DMS153 treated with DMSO at 0.1 percent for 48 hours (cell line): ENCODE results near the gene LRRC15.

ENCODE experiments used
- DNase-seq: peaks from one replicate; lab custom pipeline; 2025; ENCODE audit not compliant: unreplicated experiment; lab: John Stamatoyannopoulos, UW

LRRC15 gene

DNA sequence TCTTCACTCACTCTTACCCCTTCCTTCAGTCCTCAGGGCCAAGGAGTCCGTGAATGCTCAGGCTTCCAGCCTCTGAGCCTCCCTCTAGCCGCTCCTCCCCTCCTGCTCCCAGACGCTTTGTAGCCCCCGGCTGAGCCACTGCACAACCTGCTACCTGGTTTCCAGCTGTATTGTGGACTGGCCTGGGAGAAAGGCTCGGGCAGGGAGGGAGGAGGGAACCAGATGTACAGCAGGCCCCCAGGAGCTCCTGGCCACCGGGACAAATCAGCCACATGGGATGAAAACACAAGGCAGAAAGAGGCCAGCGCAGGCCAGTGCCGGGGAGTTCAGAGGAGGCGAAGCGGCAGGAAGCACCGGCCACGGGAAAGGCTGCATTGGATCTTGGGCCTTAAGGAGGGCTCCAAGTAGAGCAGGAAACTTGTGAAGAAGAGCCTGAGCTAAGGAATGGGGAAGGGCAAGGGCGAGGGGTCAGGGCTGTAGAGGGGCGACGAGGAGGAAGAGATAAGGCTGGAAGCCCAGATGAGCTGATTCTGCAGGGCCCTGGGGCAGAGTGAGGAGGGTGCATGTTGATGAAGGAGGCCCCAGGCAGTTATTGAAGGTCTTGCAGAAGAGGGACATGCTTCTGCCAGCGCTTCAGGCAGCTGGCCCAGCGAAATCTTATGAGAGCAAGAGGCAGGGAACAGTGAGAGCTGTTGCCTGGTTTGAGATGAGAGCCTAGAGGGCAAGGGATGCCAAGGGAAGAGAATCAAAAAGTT, 32.8 kb downstream of the LRRC15 start:
- DNase-seq, result no peak

DNA sequence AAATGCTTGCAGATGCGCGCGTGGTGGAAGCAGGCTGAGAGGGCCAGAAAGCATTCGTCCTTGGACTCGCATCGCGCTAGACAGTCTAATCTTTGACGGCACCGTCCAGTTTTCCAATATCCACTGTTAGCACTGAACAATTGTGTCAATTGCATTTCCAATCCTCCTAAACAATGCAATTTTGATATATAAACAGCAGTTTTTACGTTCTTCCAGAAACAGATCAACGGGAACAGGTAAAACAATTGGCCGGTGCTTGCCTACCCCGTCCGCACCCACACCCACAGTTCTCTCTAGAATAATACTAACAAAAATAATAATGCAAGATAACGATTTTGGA, 35.6 kb downstream of the LRRC15 start:
- no peak for DNase-seq

DNA sequence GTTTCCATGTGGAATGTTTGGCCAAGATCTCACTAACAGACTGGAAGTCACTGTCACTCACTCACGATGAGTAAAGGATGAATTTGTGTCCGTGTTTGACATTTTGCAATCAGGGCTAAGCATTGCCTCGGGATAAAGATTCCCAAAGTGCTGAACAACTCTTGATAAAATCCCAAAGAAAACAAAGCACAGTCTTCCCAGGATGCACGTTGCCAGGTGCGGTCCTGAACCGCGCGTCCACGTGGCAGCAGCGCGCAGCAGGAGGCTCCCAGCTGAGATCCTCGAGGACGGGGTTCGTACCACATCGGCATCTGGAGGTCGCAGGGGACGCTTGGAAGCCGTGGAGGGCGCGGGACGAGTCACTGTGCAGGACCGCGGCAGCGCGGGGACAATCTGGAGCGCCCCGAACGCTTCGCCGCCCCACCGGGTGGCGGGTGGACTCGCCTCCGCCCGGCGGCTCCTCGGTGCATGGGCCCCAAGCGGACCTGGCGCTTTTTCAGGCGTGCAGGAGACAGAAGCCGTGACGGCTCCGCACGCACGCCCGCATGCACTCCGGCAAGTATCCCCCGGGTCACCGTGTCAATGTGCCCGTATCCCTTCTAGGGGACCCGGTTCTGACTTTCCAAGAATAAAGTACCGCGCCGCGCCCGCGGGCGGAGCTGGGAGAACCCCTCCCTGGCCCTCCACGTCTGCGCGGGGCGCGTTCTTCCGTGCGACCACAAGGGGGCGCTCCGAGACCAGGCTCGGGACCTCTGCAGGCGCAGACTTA, 36.1 kb downstream of the LRRC15 start:
- DNase-seq, result no peak

- no peak for DNase-seq
Measured at GRCh38 chr3:194332858-194333211, 36.7 kb downstream of the LRRC15 start.

- no peak for DNase-seq
Measured at GRCh38 chr3:194330579-194330978, 39.0 kb downstream of the LRRC15 start.

- no peak for DNase-seq
Measured at GRCh38 chr3:194330160-194330559, 39.4 kb downstream of the LRRC15 start.

GRCh38 chr3:194329583-194329965, 40.0 kb downstream of the LRRC15 start:
- no peak for DNase-seq

DNA sequence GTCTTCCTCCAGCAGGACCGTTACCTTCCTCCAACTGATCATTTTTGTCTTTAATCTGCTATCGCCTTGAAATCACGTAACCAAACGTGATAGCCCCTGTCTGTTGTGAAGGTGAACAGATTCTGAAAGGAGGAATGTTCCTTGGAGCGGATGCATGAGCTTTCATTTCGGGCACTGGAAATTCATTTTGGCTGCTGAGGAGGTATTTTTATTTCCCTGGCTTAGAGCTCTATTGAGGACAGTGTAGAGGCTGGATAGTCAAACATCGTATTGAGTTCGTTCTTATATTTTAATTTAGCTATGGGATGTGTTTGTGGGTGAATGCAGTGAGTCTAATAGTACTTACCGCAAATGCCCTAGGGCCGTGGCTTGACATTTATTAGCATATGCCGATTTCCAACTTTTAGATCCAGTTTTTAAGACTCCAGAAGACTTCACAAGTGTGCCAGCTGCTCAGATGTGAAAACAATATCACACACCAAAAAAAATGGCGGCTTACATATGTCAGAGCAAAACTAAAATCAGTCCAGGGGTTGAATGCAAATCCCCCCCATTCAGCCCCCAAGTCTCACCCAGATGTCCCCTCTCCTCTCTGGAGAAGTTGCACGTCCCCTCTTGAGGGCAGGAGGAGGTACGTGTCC, 40.5 kb downstream of the LRRC15 start:
- DNase-seq, result no peak

GRCh38 chr3:194328053-194328657, 41.4 kb downstream of the LRRC15 start:
- no peak for DNase-seq

DNA sequence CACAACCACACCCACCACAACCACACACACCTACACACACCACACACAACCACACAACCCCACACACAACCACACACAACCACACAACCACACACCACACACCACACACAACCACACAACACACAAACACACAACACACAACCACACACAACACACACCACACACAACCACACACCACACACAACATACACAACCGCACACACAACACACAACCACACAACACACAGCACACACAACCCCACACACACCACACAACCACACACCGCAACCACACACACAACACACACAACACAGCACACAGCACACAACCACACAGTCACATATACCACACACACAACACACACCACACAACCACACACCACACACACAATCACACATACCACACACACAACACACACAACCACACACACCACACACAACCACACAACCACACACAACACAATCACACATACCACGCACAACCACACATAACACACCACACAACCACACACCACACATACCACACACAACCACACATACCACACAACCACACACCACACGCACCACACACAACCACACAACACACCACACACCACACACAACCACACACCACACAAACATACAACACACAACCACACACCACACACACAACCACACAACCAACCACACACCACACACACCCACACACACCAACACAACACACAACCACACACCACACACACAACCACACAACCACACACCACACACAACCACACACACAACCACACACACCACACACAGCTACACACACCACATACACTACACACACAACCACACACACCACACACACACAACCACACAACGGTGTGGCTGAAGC, 42.1 kb downstream of the LRRC15 start:
- no peak for DNase-seq

GRCh38 chr3:194326968-194327217, 42.6 kb downstream of the LRRC15 start:
- no peak for DNase-seq

- no peak for DNase-seq
Measured at GRCh38 chr3:194326192-194326967, 43.2 kb downstream of the LRRC15 start.

- no peak for DNase-seq
Measured at GRCh38 chr3:194325424-194326153, 44.0 kb downstream of the LRRC15 start.

- DNase-seq, result no peak
Measured at GRCh38 chr3:194324823-194325327, 44.7 kb downstream of the LRRC15 start.

DNA sequence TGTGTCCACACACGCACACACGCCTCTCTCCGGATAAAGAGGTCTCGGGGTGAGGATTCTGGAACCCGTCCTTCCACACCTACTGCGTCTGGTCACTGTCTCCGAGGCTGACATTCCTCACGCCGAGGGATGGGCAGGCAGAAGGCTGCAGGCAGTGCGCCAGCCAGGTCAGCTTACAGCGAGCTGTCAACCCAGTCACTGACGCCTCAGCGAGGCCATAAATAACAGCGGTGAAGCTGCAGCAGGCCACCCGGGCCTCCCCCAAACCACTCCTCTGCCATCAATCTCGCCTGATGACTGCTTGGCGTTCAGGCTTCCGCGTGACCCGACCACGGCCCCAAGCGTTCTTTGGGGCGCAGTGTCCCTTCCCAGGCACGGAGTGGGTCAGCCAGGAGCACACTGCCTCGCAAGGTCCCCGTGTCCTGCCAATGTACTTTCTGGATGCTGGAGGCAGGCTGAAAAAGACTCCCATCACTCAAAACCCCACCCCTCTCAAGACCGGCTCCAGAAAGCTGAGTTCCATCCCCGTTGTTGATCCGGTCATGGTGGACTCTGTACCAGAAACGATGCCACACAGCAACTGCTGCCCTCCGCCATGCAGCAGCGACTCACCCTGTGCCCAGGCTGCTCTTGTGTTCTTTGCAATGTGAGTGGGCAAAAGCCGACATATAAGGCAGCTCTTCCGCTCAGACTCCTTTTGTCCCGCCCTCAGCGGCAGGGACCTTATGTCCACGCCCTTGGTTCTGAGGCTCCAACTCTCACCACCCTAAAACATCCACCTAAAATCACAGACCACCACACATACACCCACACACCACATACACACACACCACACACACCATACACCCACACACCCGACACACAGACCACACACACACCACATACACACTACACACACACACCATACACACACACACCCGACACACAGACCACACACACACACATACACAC, 45.5 kb downstream of the LRRC15 start:
- DNase-seq, result no peak

GRCh38 chr3:194322678-194323211, 46.8 kb downstream of the LRRC15 start:
- no peak for DNase-seq

DNA sequence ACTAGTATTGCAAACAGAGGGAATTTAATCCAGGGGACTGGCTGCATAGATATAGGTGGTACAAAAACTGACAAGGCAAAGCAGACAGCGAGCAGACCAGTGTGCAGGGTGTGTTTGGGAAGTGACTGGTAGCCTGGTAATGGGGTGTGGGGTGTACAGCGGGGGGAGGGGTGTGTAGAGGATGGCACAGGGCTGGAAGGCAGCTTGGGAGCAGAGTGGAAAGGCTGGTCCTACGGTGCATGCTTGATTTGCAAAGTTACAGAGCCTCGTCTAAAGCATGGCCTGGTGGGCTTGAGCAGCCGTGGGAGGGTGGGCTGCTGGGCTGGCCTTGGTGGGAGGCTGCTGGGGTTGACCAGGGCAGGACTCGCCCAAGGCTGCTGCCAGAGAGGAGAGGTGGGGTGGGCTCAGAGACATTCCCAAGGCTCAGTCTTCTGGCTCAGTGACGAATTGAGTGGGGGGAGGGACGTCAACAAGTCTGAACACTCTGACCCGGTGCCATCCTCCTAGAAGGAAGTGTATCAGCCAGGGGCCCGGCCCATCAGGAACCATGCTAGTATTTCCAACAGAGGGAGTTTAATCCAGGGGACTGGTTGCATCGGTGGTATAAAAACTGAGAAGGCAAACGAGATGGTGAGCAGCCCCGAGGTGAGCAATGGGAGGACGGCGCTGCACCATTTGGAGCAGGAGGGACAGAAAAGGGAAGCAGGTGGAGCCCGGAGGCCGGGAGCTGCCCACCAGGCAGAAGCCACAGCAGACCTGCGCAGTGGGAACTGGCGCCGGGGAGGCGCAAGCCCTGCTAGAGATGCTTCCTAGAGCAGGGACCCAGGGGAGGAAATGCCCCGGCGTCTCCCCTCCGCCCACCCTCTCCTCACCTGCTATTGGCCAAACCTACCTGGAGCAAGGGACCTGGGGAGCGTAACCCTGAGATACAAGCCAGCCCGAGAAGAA, 47.6 kb downstream of the LRRC15 start:
- peak; percentile 52 for DNase-seq
